Measurements from ENCODE around the gene HPS4.

HPS4 gene

GRCh38 chr22:26480611-26480932, 3.0 kb downstream of the HPS4 start:
- no peak for DNase-seq (ENCODE audit: extremely low read depth, low read depth)
- H3K4me3 ChIP-seq (replicated peaks; ENCODE audit: low read depth, low read length), result no peak overlapping the region
- no peak for TF ChIP-seq CTCF (IDR thresholded peaks at IDR 0.05; ENCODE audit: low read depth, low read length, missing control alignments)

GRCh38 chr22:26479792-26480610, 3.6 kb downstream of the HPS4 start:
- no peak for DNase-seq (ENCODE audit: extremely low read depth, low read depth)
- H3K4me3 ChIP-seq (replicated peaks; ENCODE audit: low read depth, low read length), result peak overlapping the region; percentile 17
- no peak for TF ChIP-seq CTCF (IDR thresholded peaks at IDR 0.05; ENCODE audit: low read depth, low read length, missing control alignments)

- TF ChIP-seq CTCF (IDR thresholded peaks at IDR 0.05; ENCODE audit: low read depth, low read length, missing control alignments), result no peak
- peak overlapping the region; percentile 17 for H3K4me3 ChIP-seq (replicated peaks; ENCODE audit: low read depth, low read length)
- DNase-seq (ENCODE audit: extremely low read depth, low read depth), result no peak
Measured at GRCh38 chr22:26479043-26479791, 4.4 kb downstream of the HPS4 start.

GRCh38 chr22:26477341-26477731, 6.2 kb downstream of the HPS4 start:
- H3K4me3 ChIP-seq (replicated peaks; ENCODE audit: low read depth, low read length), result no peak overlapping the region
- DNase-seq (ENCODE audit: extremely low read depth, low read depth), result no peak
- TF ChIP-seq CTCF (IDR thresholded peaks at IDR 0.05; ENCODE audit: low read depth, low read length, missing control alignments), result no peak

- TF ChIP-seq CTCF (IDR thresholded peaks at IDR 0.05; ENCODE audit: low read depth, low read length, missing control alignments), result no peak
- DNase-seq (ENCODE audit: extremely low read depth, low read depth), result no peak
- H3K4me3 ChIP-seq (replicated peaks; ENCODE audit: low read depth, low read length), result no peak overlapping the region
Measured at GRCh38 chr22:26476705-26477340, 6.8 kb downstream of the HPS4 start.

- DNase-seq (ENCODE audit: extremely low read depth, low read depth), result no peak
- TF ChIP-seq CTCF (IDR thresholded peaks at IDR 0.05; ENCODE audit: low read depth, low read length, missing control alignments), result no peak
- H3K4me3 ChIP-seq (replicated peaks; ENCODE audit: low read depth, low read length), result no peak overlapping the region
Measured at GRCh38 chr22:26474682-26475081, 8.9 kb downstream of the HPS4 start.

Measured in HFF-Myc (cell line).